HepG2 (cell line): ENCODE data around the gene MAP3K2. TPM values are rescaled to one million over a fixed set of nuclear protein-coding genes. Genes with fewer than 3 reads are reported as not detected.

ENCODE experiments used
- ATAC-seq: fragments of 200-7000 bp; cut with Tn5 transposase; 3 replicates; pipeline ENCODE4 v1.9.1; 2020; ENCODE audit warnings: mild to moderate bottlenecking, moderate library complexity
- BruUV-seq: library from RNA; stranded (reverse); fragments of 400-500 nt; replicated peaks from 2 replicates; lab custom pipeline; 2021; lab: Mats Ljungman, UMichigan
- CTCF ChIA-PET: fragments of 300-600 bp; formaldehyde crosslinking; extraction: SDS; loops from one replicate; lab custom pipeline; 2021; ENCODE audit warnings: low total read pairs, inconsistent platforms, low intra/inter-chr PET ratio; lab: Yijun Ruan, JAX
- POLR2A ChIA-PET: fragments of 350-600 bp; sonication (Branson Sonifier 250); formaldehyde crosslinking; loops from one replicate; lab custom pipeline; 2020; ENCODE audit warnings: antibody characterized with exemption, inconsistent platforms; lab: Yijun Ruan, JAX
- DNase-seq: peaks from one replicate; pipeline ENCODE4 v3.0.0-alpha.2; 2015; ENCODE audit warnings: low spot score
- FAIRE-seq: peaks from 3 replicates; lab custom pipeline; 2011; peaks lifted over from hg19 to GRCh38; lab: Jason Lieb, UNC
- H2AFZ ChIP-seq: one replicate; pipeline ENCODE4 v1.6.1; 2011; ENCODE audit warnings: low read length, inconsistent platforms
- H3K27ac ChIP-seq: fragments of 300-600 bp; 3 replicates; pipeline ENCODE4 v1.8.0; 2011; ENCODE audit warnings: mixed run types, mild to moderate bottlenecking, mixed read lengths, low read length, inconsistent platforms; ENCODE audit not compliant: insufficient read depth; ENCODE audit errors: extremely low read length
- H3K27me3 ChIP-seq, 2 experiments: fragments of 200-600 bp in 1 of 2; 2 replicates in 1 of 2; 3 replicates in 1 of 2; pipeline versions ENCODE4 v1.6.0 to v1.8.0; 2011; ENCODE audit warnings: low read length in 2 of 2, mild to moderate bottlenecking in 2 of 2, moderate library complexity in 2 of 2, inconsistent platforms in 1 of 2; ENCODE audit not compliant: insufficient read depth in 2 of 2, control insufficient read depth in 1 of 2
- H3K36me3 ChIP-seq, 2 experiments: fragments of 200-600 bp in 1 of 2; replicated peaks in 1 of 2; 2 replicates in 1 of 2; 3 replicates in 1 of 2; pipeline versions ENCODE4 v1.5.1 to v1.8.0; 2011; ENCODE audit warnings: low read length in 2 of 2, inconsistent platforms in 1 of 2; ENCODE audit not compliant: insufficient read depth in 2 of 2, control insufficient read depth in 1 of 2
- H3K4me1 ChIP-seq: 2 replicates; pipeline ENCODE4 v1.5.1; 2012; ENCODE audit warnings: low read length, inconsistent platforms; ENCODE audit not compliant: insufficient read depth
- H3K4me2 ChIP-seq: 2 replicates; pipeline ENCODE4 v1.6.0; 2011; ENCODE audit warnings: low read depth, low read length, inconsistent platforms
- H3K4me3 ChIP-seq, 3 experiments: fragments of 200-600 bp in 1 of 3; sonication (generic), shearing (Covaris generic) in 1 of 3; replicated peaks in 1 of 3; 2 replicates each; pipeline ENCODE4 v1.5.1; 2011 to 2016; ENCODE audit warnings: low read length in 3 of 3, inconsistent platforms in 2 of 3, low read depth in 2 of 3, mild to moderate bottlenecking in 2 of 3, control low read depth in 1 of 3, mixed read lengths in 1 of 3; ENCODE audit not compliant: insufficient read depth in 1 of 3
- H3K79me2 ChIP-seq: one replicate; pipeline ENCODE4 v1.6.1; 2011; ENCODE audit warnings: low read length, inconsistent platforms; ENCODE audit not compliant: insufficient read depth
- H3K9ac ChIP-seq: 2 replicates; pipeline ENCODE4 v1.6.0; 2011; ENCODE audit warnings: mild to moderate bottlenecking, low read depth, low read length, inconsistent platforms; ENCODE audit not compliant: insufficient read depth
- H3K9me3 ChIP-seq: 2 replicates; pipeline ENCODE4 v1.5.1; 2012; ENCODE audit warnings: mild to moderate bottlenecking, low read length
- H4K20me1 ChIP-seq: 2 replicates; pipeline ENCODE4 v1.6.0; 2011; ENCODE audit warnings: inconsistent platforms, mild to moderate bottlenecking, low read length, moderate library complexity; ENCODE audit not compliant: insufficient read depth
- CBX2 ChIP-seq, 2 experiments: fragments of 200-600 bp in 1 of 2; sonication (generic); formaldehyde crosslinking in 1 of 2; IDR thresholded peaks; 2 replicates each; pipeline versions ENCODE4 v1.7.0 to v1.8.1; 2018 to 2022; ENCODE audit warnings: low read depth in 2 of 2, low read length in 1 of 2, mild to moderate bottlenecking in 1 of 2, missing genetic modification reagents in 1 of 2
- HDAC1 ChIP-seq: sonication (generic); formaldehyde crosslinking; IDR thresholded peaks from 2 replicates; pipeline ENCODE4 v1.5.1; 2020; ENCODE audit warnings: mild to moderate bottlenecking, missing genetic modification reagents
- NR2F1 ChIP-seq, 2 experiments: fragments of 450-650 bp in 1 of 2; formaldehyde crosslinking in 1 of 2; IDR thresholded peaks; 2 replicates each; pipeline versions ENCODE4 v1.5.0 to v1.6.1; 2016 to 2020; ENCODE audit warnings: mild to moderate bottlenecking in 1 of 2, missing compliant biosample characterization in 1 of 2, missing genetic modification reagents in 1 of 2, moderate library complexity in 1 of 2
- RAD21 ChIP-seq: fragments of 450-650 bp; formaldehyde crosslinking; IDR thresholded peaks from 2 replicates; pipeline ENCODE4 v1.5.0; 2020; ENCODE audit warnings: mild to moderate bottlenecking
- RORA ChIP-seq: sonication (generic); formaldehyde crosslinking; IDR thresholded peaks from 2 replicates; pipeline ENCODE4 v1.5.0; 2020; ENCODE audit warnings: mild to moderate bottlenecking, missing genetic modification reagents, moderate library complexity
- SOX6 ChIP-seq, 2 experiments: fragments of 450-650 bp in 1 of 2; sonication (generic) in 1 of 2; formaldehyde crosslinking in 1 of 2; IDR thresholded peaks; 2 replicates each; pipeline versions ENCODE4 v1.4.0 to v1.6.1; 2017 to 2020; ENCODE audit warnings: antibody characterized with exemption in 1 of 2, mild to moderate bottlenecking in 1 of 2, missing genetic modification reagents in 1 of 2
- ZNF282 ChIP-seq: fragments of 450-650 bp; IDR thresholded peaks from 2 replicates; pipeline ENCODE4 v1.6.1; 2018; ENCODE audit not compliant: partially characterized antibody
- ZNF550 ChIP-seq: sonication (generic); formaldehyde crosslinking; IDR thresholded peaks from 2 replicates; pipeline ENCODE4 v1.4.0; 2020; ENCODE audit warnings: mild to moderate bottlenecking, missing genetic modification reagents, borderline replicate concordance
- ZNF670 ChIP-seq: sonication (generic); formaldehyde crosslinking; IDR thresholded peaks from 2 replicates; pipeline ENCODE4 v1.8.0; 2022; ENCODE audit warnings: mild to moderate bottlenecking, missing genetic modification reagents, borderline replicate concordance
- ZNF678 ChIP-seq: sonication (generic); formaldehyde crosslinking; IDR thresholded peaks from 2 replicates; pipeline ENCODE4 v1.4.0; 2020; ENCODE audit warnings: mild to moderate bottlenecking, missing genetic modification reagents
- WGBS: methylation state at CpG from one replicate; pipeline ENCODE4 v1.1.6; 2017; ENCODE audit warnings: low lambda C conversion rate; 5-methylcytosine and 5-hydroxymethylcytosine counted together
- in situ Hi-C: cut with HindIII; loops from 2 replicates; pipeline ENCODE4 v1.10.0; 2017; ENCODE audit warnings: low pct_unique_long_range_greater_than_20kb; ENCODE audit not compliant: extremely low pct_ligation_motif_present
- intact Hi-C: fragments of 100-400 bp; cut with micrococcal nuclease; formaldehyde crosslinking; loops from one replicate; pipeline ENCODE4 v1.10.0; 2022; ENCODE audit not compliant: unreplicated experiment
- polyA plus RNA-seq, 8 experiments: library from polyadenylated mRNA; depleted of rRNA in 3 of 8; stranded (reverse) in 7 of 8; unstranded in 1 of 8; fragments of >200 nt; fragmentation: Illumina TruSeq in 4 of 8; extraction: Trizol in 4 of 8; gene quantifications; 2 replicates each; pipeline versions ENCODE4 v1.2.1 to v1.2.3, GENCODE V29; 2011 to 2016; ENCODE audit warnings: low read depth in 4 of 8, missing spikeins in 1 of 8, mixed read lengths in 1 of 8; ENCODE audit not compliant: insufficient read depth in 1 of 8
- total RNA-seq, 5 experiments: library from RNA; depleted of rRNA; stranded (reverse); fragments of >200 nt; fragmentation: Illumina TruSeq; extraction: Trizol; gene quantifications; 2 replicates each; pipeline ENCODE4 v1.2.3, GENCODE V29; 2016; ENCODE audit warnings: low read depth in 1 of 5
- TF ChIP-seq, protein P1 (sequence below): sonication (generic); formaldehyde crosslinking; IDR thresholded peaks from 2 replicates; pipeline ENCODE4 v1.8.0; 2022; ENCODE audit warnings: mild to moderate bottlenecking, missing genetic modification reagents
- TF ChIP-seq, protein P2 (sequence below): sonication (generic); formaldehyde crosslinking; IDR thresholded peaks from 2 replicates; pipeline ENCODE4 v1.8.0; 2022; ENCODE audit warnings: missing genetic modification reagents, mild to moderate bottlenecking, borderline replicate concordance

MAP3K2 gene
- total and polyA plus RNA-seq, 2 of the 13 experiments (the other 11 are each of a cell fraction or from before 2014, with no cell fraction given), result 12.2 to 37.2 TPM

GRCh38 chr2:127342101-127342500, 45.7 kb downstream of the MAP3K2 start:
- Histone ChIP-seq H3K9ac (no peak overlapping the region), H3K4me1 (peaks cover 39% of the 10 kb centered on the region), H3K9me3 (no peaks in the 10 kb centered on the region), H3K4me2 (no peak overlapping the region), H4K20me1 (peaks cover 8% of the 10 kb centered on the region; the same call in 1 of the 2 replicates), H3K4me3 (no peak overlapping the region), H2AFZ (no peak overlapping the region), H3K79me2 (peaks cover 43% of the 10 kb centered on the region), H3K27ac (no peak overlapping the region), H3K36me3 (peaks cover 2 to 39% of the 10 kb centered on the region in 2 experiments; a peak in 4 of 5 replicates), H3K27me3 (no peaks in the 10 kb centered on the region)
- TF ChIP-seq NR2F1 (CRISPR knock-in tag; IDR thresholded peaks at IDR 0.05) (no peak), SOX6 (IDR thresholded peaks at IDR 0.05) (no peak), SOX6 (CRISPR knock-in tag; IDR thresholded peaks at IDR 0.05) (no peak), HDAC1 (CRISPR knock-in tag) (no peak), CBX2 (IDR thresholded peaks at IDR 0.05; ENCODE audit: low read depth, low read length) (no peak), CBX2 (CRISPR knock-in tag; IDR thresholded peaks at IDR 0.05; ENCODE audit: low read depth) (no peak), ZNF282 (no peak), ZNF678 (no peak), RAD21 (CRISPR knock-in tag) (no peak), RORA (CRISPR knock-in tag) (no peak), ZNF670 (no peak), ZNF550 (CRISPR knock-in tag) (no peak)
- TF ChIP-seq, protein P1, sequence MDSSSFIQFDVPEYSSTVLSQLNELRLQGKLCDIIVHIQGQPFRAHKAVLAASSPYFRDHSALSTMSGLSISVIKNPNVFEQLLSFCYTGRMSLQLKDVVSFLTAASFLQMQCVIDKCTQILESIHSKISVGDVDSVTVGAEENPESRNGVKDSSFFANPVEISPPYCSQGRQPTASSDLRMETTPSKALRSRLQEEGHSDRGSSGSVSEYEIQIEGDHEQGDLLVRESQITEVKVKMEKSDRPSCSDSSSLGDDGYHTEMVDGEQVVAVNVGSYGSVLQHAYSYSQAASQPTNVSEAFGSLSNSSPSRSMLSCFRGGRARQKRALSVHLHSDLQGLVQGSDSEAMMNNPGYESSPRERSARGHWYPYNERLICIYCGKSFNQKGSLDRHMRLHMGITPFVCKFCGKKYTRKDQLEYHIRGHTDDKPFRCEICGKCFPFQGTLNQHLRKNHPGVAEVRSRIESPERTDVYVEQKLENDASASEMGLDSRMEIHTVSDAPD (CRISPR knock-in tag), result no peak
- TF ChIP-seq, protein P2, sequence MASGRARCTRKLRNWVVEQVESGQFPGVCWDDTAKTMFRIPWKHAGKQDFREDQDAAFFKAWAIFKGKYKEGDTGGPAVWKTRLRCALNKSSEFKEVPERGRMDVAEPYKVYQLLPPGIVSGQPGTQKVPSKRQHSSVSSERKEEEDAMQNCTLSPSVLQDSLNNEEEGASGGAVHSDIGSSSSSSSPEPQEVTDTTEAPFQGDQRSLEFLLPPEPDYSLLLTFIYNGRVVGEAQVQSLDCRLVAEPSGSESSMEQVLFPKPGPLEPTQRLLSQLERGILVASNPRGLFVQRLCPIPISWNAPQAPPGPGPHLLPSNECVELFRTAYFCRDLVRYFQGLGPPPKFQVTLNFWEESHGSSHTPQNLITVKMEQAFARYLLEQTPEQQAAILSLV (CRISPR knock-in tag), result no peak
- in situ Hi-C loops, result no loop called here
- BruUV-seq, result no TSS peak
- no peak for DNase-seq
- FAIRE-seq, result no peak
- ChIA-PET CTCF (no interaction called here), POLR2A (no interaction called here)
- intact Hi-C loops, result no loop called here
- WGBS, result 97% methylated on average over 1 of the region's 1 CpG
- ATAC-seq, result no peak
